Measurements from ENCODE around the gene IDUA. TPM values are rescaled to one million over a fixed set of nuclear protein-coding genes. Genes with fewer than 3 reads are reported as not detected.
"Not testable (repeated sequence)": the region's sequence is repeated elsewhere in the genome, so short reads cannot be mapped to it uniquely, and the experiment has no call there.

Gene IDUA
- total RNA-seq, 4 donors from 2014 or later, result 9.7 to 32.3 (median 25.0) TPM

GRCh38 chr4:998096-998691 lies 11.3 kb downstream of the IDUA start:
- TF ChIP-seq POLR2A (IDR thresholded peaks at IDR 0.05) (no peak), CTCF (IDR thresholded peaks at IDR 0.05) (no peak)
- Histone ChIP-seq H3K27ac (no peak overlapping the region), H3K36me3 (no peaks in the 10 kb centered on the region), H3K27me3 (peaks cover 15% of the 10 kb centered on the region), H3K9me3 (no peaks in the 10 kb centered on the region), H3K4me1 (peaks cover 10 to 32% of the 10 kb centered on the region in 2 donors), H3K4me3 (replicated peaks in 1 of 3) (no peak overlapping the region)
- WGBS, 2 donors, result 36 to 45% methylated on average over 7 to 9 of the region's 12 CpGs
- no peak for DNase-seq
- intact Hi-C loops (cut with DNase I), result no loop called here

GRCh38 chr4:999240-999863 lies 12.5 kb downstream of the IDUA start:
- peaks cover 10 to 38% of the 10 kb centered on the region in 2 donors for H3K4me1 ChIP-seq
- DNase-seq; H3K36me3 ChIP-seq; intact Hi-C loops (cut with DNase I); H3K4me3 ChIP-seq (replicated peaks in 1 of 3); H3K9me3 ChIP-seq; H3K27ac ChIP-seq: not testable (repeated sequence)
- WGBS, 2 donors, result 56 to 57% methylated on average over 13 to 16 of the region's 21 CpGs
- H3K27me3 ChIP-seq, result peaks cover 25% of the 10 kb centered on the region

GRCh38 chr4:999882-1000425 lies 13.1 kb downstream of the IDUA start:
- Histone ChIP-seq H3K36me3 (no peaks in the 10 kb centered on the region), H3K4me1 (peaks cover 10 to 38% of the 10 kb centered on the region in 2 donors), H3K27me3 (peaks cover 25% of the 10 kb centered on the region), H3K4me3 (replicated peaks in 1 of 3) (no peak overlapping the region), H3K9me3 (no peaks in the 10 kb centered on the region), H3K27ac (no peak overlapping the region)
- intact Hi-C loops (cut with DNase I), result no loop called here
- no peak for DNase-seq
- TF ChIP-seq POLR2A (IDR thresholded peaks at IDR 0.05), result no peak
- TF ChIP-seq CTCF (IDR thresholded peaks at IDR 0.05), result no peak
- 51 to 57% methylated on average over 7 to 9 of the region's 18 CpGs for WGBS, 2 donors

- intact Hi-C loops (cut with DNase I), result no loop called here
These were observed 13.9 kb downstream of the IDUA start for GRCh38 chr4:1000686-1001260.

More at GRCh38 chr4:1000686-1001260, 13.9 kb downstream of the IDUA start:
- DNase-seq, result no peak
- H3K4me3 ChIP-seq (replicated peaks in 1 of 3), result no peak overlapping the region
- no peaks in the 10 kb centered on the region for H3K36me3 ChIP-seq
- no peak overlapping the region for H3K27ac ChIP-seq
- no peaks in the 10 kb centered on the region for H3K9me3 ChIP-seq
- peaks cover 10 to 38% of the 10 kb centered on the region in 2 donors for H3K4me1 ChIP-seq
- WGBS, 2 donors, result 50 to 74% methylated on average over 4 to 9 of the region's 15 CpGs
- TF ChIP-seq POLR2A (IDR thresholded peaks at IDR 0.05), result no peak
- TF ChIP-seq CTCF (IDR thresholded peaks at IDR 0.05), result no peak
- peaks cover 25% of the 10 kb centered on the region for H3K27me3 ChIP-seq
